ENCODE data around the gene HNRNPK.

DNA sequence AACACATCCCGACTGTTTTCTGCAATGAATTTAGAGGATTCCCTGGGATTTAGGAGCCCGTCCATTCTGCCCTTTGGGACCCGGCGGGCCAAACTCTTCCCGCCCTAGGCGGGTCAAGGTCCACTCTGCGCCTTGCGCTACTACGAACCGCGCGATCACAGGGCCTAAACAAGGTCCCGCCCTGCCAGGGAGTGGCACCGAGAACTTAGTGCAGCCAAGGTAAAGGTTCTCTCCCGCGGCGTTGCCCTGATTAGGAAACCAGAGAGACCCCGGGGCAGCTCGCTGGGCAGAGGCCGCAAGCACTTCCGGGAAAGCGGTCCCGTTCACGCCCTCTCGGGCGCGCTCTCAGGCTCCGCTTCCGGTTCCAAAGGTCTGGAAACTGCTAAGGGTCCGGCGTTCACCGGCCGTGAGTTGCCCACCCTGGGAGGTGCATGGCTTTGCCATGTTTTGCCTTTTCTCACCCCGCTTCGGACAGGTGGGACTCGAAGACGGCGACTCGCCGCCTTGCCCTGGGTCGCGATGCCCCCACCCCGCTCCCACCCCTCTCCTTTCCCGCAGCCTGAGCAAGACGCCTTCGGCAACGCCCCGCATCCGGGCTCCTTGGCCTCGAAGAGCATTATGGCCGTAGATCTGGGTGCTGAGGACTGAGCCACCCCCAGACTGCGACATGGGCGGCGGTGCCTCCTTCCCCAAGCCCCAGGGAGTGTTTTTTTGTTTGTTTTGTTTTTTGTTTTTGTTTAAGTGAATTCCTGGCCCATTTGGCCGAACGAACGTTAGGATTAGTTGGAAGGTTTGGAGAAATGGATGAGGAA is 23.4 kb downstream of the HNRNPK start:
- TF ChIP-seq, protein P1, sequence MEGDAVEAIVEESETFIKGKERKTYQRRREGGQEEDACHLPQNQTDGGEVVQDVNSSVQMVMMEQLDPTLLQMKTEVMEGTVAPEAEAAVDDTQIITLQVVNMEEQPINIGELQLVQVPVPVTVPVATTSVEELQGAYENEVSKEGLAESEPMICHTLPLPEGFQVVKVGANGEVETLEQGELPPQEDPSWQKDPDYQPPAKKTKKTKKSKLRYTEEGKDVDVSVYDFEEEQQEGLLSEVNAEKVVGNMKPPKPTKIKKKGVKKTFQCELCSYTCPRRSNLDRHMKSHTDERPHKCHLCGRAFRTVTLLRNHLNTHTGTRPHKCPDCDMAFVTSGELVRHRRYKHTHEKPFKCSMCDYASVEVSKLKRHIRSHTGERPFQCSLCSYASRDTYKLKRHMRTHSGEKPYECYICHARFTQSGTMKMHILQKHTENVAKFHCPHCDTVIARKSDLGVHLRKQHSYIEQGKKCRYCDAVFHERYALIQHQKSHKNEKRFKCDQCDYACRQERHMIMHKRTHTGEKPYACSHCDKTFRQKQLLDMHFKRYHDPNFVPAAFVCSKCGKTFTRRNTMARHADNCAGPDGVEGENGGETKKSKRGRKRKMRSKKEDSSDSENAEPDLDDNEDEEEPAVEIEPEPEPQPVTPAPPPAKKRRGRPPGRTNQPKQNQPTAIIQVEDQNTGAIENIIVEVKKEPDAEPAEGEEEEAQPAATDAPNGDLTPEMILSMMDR (conservative IDR thresholded peaks at IDR 0.05 in 1 of 2, IDR thresholded peaks at IDR 0.05 in 1 of 2; ENCODE audit: low read depth in 1 of 2, low read length in 2 of 2) = no peak
- TF ChIP-seq EZH2 (IDR thresholded peaks at IDR 0.05; ENCODE audit: low read length, missing control alignments) = no peak
